DOHH2 (cell line): Measurements from ENCODE around the gene ATP5PB.

Source experiments
- H3F3A ChIP-seq: fragments of 200-600 bp; sonication (generic), shearing (Covaris generic); 2 replicates; pipeline ENCODE4 v1.6.0; 2016; ENCODE audit warnings: antibody characterized with exemption, mild to moderate bottlenecking; ENCODE audit not compliant: control insufficient read depth, insufficient read depth
- H3K27ac ChIP-seq: fragments of 200-600 bp; sonication (generic); 2 replicates; pipeline ENCODE4 v1.5.1; 2014; ENCODE audit warnings: low read depth, mild to moderate bottlenecking, low read length, moderate library complexity
- H3K27me3 ChIP-seq: fragments of 200-600 bp; sonication (generic); 2 replicates; pipeline ENCODE4 v1.6.1; 2014; ENCODE audit warnings: mild to moderate bottlenecking, low read length, mixed read lengths; ENCODE audit not compliant: control insufficient read depth
- H3K36me3 ChIP-seq: fragments of 200-600 bp; sonication (generic); 2 replicates; pipeline ENCODE4 v1.6.1; 2014; ENCODE audit warnings: mild to moderate bottlenecking, low read length, moderate library complexity, mixed read lengths; ENCODE audit not compliant: control insufficient read depth
- H3K4me1 ChIP-seq: fragments of 200-600 bp; sonication (generic); 2 replicates; pipeline ENCODE4 v1.6.1; 2014; ENCODE audit warnings: mild to moderate bottlenecking, low read length, mixed read lengths; ENCODE audit not compliant: control insufficient read depth
- H3K4me2 ChIP-seq: fragments of 200-600 bp; sonication (generic); 2 replicates; pipeline ENCODE4 v1.6.0; 2014; ENCODE audit warnings: mild to moderate bottlenecking, low read length, moderate library complexity
- H3K4me3 ChIP-seq: fragments of 200-600 bp; sonication (generic); 2 replicates; pipeline ENCODE4 v1.5.1; 2014; ENCODE audit warnings: mild to moderate bottlenecking, low read length, mixed read lengths
- H3K79me2 ChIP-seq: fragments of 200-600 bp; sonication (generic); 2 replicates; pipeline ENCODE4 v1.6.1; 2014; ENCODE audit warnings: mild to moderate bottlenecking, low read length, mixed read lengths; ENCODE audit not compliant: control insufficient read depth
- H3K9me2 ChIP-seq: fragments of 200-600 bp; sonication (generic); replicated peaks from 2 replicates; pipeline ENCODE4 v1.6.1; 2014; ENCODE audit warnings: mild to moderate bottlenecking, low read length, mixed read lengths; ENCODE audit not compliant: control insufficient read depth
- H3K9me3 ChIP-seq: fragments of 200-600 bp; sonication (generic); 2 replicates; pipeline ENCODE4 v1.6.1; 2014; ENCODE audit warnings: antibody characterized with exemption, low read length, mixed read lengths; ENCODE audit not compliant: control insufficient read depth, insufficient read depth
- H4K20me1 ChIP-seq: fragments of 200-600 bp; sonication (generic); 2 replicates; pipeline ENCODE4 v1.6.0; 2014; ENCODE audit warnings: low read depth, mild to moderate bottlenecking, antibody characterized with exemption, low read length, moderate library complexity; ENCODE audit not compliant: control insufficient read depth, insufficient read depth
- EZH2phosphoT487 ChIP-seq: fragments of 200-600 bp; sonication (generic); IDR thresholded peaks from 2 replicates; pipeline ENCODE4 v1.6.1; 2017; ENCODE audit warnings: borderline replicate concordance, mild to moderate bottlenecking, antibody characterized with exemption, low read length, moderate library complexity, mixed read lengths
- TF ChIP-seq, protein P1 (sequence below): fragments of 200-600 bp; sonication (generic); IDR thresholded peaks from one replicate; pipeline ENCODE4 v1.5.1; 2014; ENCODE audit warnings: antibody characterized with exemption, mild to moderate bottlenecking, low read depth, low read length; ENCODE audit not compliant: poor library complexity, severe bottlenecking

ATP5PB gene

GRCh38 chr1:111448918-111449702 lies at the start of gene ATP5PB, which contains the start of gene WDR77:
Gene ATP5PB (plus strand): TSS chr1:111449464. CDS start chr1:111449542, 78 bp downstream.
Gene WDR77 (minus strand): TSS chr1:111449256. CDS start chr1:111449169, 87 bp downstream.
- H3K4me1 ChIP-seq: peaks cover 44% of the 10 kb centered on the region
- peaks cover 83% of the 10 kb centered on the region for H3K36me3 ChIP-seq
- H3F3A ChIP-seq: peaks cover 3% of the 10 kb centered on the region; the same call in 1 of the 2 replicates
- no peaks in the 10 kb centered on the region for H3K27me3 ChIP-seq
- TF ChIP-seq EZH2phosphoT487: no peak
- TF ChIP-seq, protein P1, sequence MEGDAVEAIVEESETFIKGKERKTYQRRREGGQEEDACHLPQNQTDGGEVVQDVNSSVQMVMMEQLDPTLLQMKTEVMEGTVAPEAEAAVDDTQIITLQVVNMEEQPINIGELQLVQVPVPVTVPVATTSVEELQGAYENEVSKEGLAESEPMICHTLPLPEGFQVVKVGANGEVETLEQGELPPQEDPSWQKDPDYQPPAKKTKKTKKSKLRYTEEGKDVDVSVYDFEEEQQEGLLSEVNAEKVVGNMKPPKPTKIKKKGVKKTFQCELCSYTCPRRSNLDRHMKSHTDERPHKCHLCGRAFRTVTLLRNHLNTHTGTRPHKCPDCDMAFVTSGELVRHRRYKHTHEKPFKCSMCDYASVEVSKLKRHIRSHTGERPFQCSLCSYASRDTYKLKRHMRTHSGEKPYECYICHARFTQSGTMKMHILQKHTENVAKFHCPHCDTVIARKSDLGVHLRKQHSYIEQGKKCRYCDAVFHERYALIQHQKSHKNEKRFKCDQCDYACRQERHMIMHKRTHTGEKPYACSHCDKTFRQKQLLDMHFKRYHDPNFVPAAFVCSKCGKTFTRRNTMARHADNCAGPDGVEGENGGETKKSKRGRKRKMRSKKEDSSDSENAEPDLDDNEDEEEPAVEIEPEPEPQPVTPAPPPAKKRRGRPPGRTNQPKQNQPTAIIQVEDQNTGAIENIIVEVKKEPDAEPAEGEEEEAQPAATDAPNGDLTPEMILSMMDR: no peak
- H3K79me2 ChIP-seq: peaks cover 92% of the 10 kb centered on the region
- no peaks in the 10 kb centered on the region for H3K9me3 ChIP-seq
- peaks cover 9% of the 10 kb centered on the region; the same call in 1 of the 2 replicates for H4K20me1 ChIP-seq
- H3K27ac ChIP-seq: peak within 1 kb of the TSS; percentile 53
- peak within 1 kb of the TSS; percentile 77 for H3K4me2 ChIP-seq
- no peaks in the 10 kb centered on the region for H3K9me2 ChIP-seq
- peak within 1 kb of the TSS; percentile 88 for H3K4me3 ChIP-seq

GRCh38 chr1:111399792-111400610 lies 49.3 kb upstream of the ATP5PB start:
- no peaks in the 10 kb centered on the region for H3K79me2 ChIP-seq
- no peaks in the 10 kb centered on the region for H3K27me3 ChIP-seq
- H4K20me1 ChIP-seq: no peaks in the 10 kb centered on the region
- no peak overlapping the region for H3K4me3 ChIP-seq
- H3K4me2 ChIP-seq: peak overlapping the region; percentile 38; the same call in 1 of the 2 replicates
- TF ChIP-seq EZH2phosphoT487: no peak
- TF ChIP-seq, protein P1: peak; percentile 62
- no peaks in the 10 kb centered on the region for H3K9me2 ChIP-seq
- H3K36me3 ChIP-seq: no peaks in the 10 kb centered on the region
- H3K9me3 ChIP-seq: no peaks in the 10 kb centered on the region
- no peaks in the 10 kb centered on the region for H3F3A ChIP-seq
- H3K4me1 ChIP-seq: peaks cover 17% of the 10 kb centered on the region
- no peak overlapping the region for H3K27ac ChIP-seq

DNA sequence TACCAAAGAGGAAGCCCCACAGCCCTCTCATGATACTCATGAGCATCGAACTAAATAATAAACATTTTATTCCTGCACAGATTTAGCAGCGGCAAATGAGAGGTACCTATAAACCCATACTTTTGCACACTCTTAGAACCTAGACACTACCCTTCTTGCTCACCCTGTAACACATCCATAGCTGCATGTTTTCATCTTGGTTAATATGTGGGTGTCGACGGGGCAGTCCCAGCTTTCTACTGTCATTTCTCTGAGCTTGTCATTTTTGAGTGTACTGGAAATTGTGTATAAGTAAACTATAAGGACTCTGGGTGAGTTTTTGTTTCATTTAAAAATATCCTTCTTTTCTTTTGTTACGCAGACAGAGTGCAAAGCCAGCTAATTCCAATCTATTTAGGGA lies 47.2 kb upstream of the ATP5PB start:
- Histone ChIP-seq H3F3A (peaks cover 11% of the 10 kb centered on the region), H3K36me3 (no peaks in the 10 kb centered on the region), H3K4me1 (peaks cover 38% of the 10 kb centered on the region), H3K4me3 (no peak overlapping the region), H3K27me3 (no peaks in the 10 kb centered on the region), H3K9me2 (no peaks in the 10 kb centered on the region), H3K4me2 (no peak overlapping the region), H3K27ac (no peak overlapping the region), H4K20me1 (no peaks in the 10 kb centered on the region), H3K79me2 (no peaks in the 10 kb centered on the region), H3K9me3 (no peaks in the 10 kb centered on the region)
- no peak for TF ChIP-seq EZH2phosphoT487
- TF ChIP-seq, protein P1: no peak
